Activated CD4-positive, alpha-beta memory T cell treated with anti-CD3 and anti-CD28 coated beads for 36 hours (primary cell): ENCODE data around the gene ITPR3. TPM values are rescaled to one million over a fixed set of nuclear protein-coding genes. Genes with fewer than 3 reads are reported as not detected.

Source experiments
- CTCF ChIA-PET: fragments of 350-600 bp; sonication (Branson Sonifier 250); formaldehyde crosslinking; loops from one replicate; lab custom pipeline; 2021; ENCODE audit warnings: antibody characterized with exemption, inconsistent platforms; lab: Charles Lee
- POLR2A ChIA-PET: fragments of 350-600 bp; sonication (Branson Sonifier 250); formaldehyde crosslinking; loops from one replicate; lab custom pipeline; 2021; ENCODE audit warnings: antibody characterized with exemption; lab: Charles Lee
- DNase-seq: peaks from one replicate; pipeline ENCODE4 v3.0.0-alpha.2; 2020
- H3K27ac Mint-ChIP-seq: one replicate; pipeline ENCODE4 v1.8.0; 2021; ENCODE audit warnings: mixed read lengths
- H3K27me3 Mint-ChIP-seq: one replicate; pipeline ENCODE4 v1.8.0; 2021; ENCODE audit warnings: mixed read lengths
- H3K36me3 Mint-ChIP-seq: one replicate; pipeline ENCODE4 v1.8.0; 2021; ENCODE audit warnings: mixed read lengths
- H3K4me1 Mint-ChIP-seq: one replicate; pipeline ENCODE4 v1.8.0; 2021; ENCODE audit warnings: low read depth, mixed read lengths
- H3K4me3 Mint-ChIP-seq: one replicate; pipeline ENCODE4 v1.8.0; 2021; ENCODE audit warnings: mild to moderate bottlenecking, mixed read lengths
- H3K9me3 Mint-ChIP-seq: one replicate; pipeline ENCODE4 v1.8.0; 2021; ENCODE audit warnings: mixed read lengths
- intact Hi-C: fragments of 100-400 bp; cut with micrococcal nuclease; formaldehyde crosslinking; loops from one replicate; pipeline ENCODE4 v1.15.1; 2023
- total RNA-seq, 2 experiments: library from RNA; stranded (reverse); gene quantifications; one replicate each; pipeline ENCODE4 v1.2.3, GENCODE V29; 2021

ITPR3 gene
- total RNA-seq, 2 experiments from 2014 or later, result 41.6 to 45.6 TPM

DNA sequence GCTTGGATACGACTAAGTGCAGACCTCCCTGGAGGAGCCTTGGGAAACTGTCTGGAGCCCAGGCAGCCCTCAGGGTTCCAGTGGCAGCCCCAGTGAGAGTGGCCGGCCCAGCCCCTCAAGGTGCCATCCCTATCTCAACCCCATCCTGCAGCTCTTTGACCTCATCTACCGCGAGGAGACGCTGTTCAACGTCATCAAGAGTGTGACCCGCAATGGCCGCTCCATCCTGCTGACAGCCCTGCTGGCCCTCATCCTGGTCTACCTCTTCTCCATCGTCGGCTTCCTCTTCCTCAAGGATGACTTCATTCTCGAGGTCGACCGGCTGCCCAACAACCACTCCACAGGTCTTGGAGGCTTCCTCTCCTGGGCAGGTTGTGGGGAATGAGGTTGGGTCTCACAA, 69.6 kb downstream of the ITPR3 start:
- CTCF ChIA-PET, result interaction anchor here (1.3 to 1.5 kb wide), 2 partner anchors 10 to 105 kb away, joined by 3 to 14 read pairs; no protein-coding TSS in a partner anchor
- intact Hi-C loops, result loop anchor here (5.0 to 10.0 kb wide), 2 partner anchors 58 to 276 kb away; partner anchors contain the start of genes CUTA and PHF1
- Mint-ChIP-seq H3K27me3 (no peaks in the 10 kb centered on the region), H3K4me3 (no peak overlapping the region), H3K36me3 (peaks cover 71% of the 10 kb centered on the region), H3K9me3 (no peaks in the 10 kb centered on the region), H3K27ac (no peak overlapping the region), H3K4me1 (peaks cover 49% of the 10 kb centered on the region)
- no peak for DNase-seq
- POLR2A ChIA-PET, result interaction anchor here (0.7 kb wide), 1 partner anchor 21 kb away, joined by 3 read pairs; the partner anchor contains the start of gene UQCC2

DNA sequence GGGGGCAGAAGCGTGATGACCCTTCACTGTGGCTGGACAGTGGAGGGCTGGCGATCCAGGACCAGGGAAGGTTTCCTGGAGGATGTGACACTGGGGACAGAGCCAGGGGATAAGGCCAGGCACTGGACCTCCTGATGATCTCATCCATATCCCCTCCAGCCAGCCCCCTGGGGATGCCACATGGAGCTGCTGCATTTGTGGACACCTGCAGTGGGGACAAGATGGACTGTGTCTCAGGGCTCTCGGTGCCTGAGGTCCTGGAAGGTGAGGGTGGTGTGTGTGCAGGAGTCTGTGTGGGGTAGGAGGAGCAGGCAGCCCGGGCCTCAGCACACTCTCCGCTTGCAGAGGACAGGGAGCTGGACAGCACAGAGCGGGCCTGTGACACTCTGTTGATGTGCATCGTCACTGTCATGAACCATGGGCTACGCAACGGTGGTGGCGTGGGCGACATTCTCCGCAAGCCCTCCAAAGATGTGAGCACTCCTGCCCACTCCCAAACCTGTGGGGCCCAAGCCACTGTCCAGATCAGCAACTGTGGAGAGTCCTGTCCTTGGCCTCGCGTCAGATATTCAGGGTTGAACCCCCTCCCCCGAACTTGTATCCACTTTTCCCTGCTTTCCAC, 70.4 kb downstream of the ITPR3 start:
- ChIA-PET CTCF (no interaction called here), POLR2A (no interaction called here)
- Mint-ChIP-seq H3K4me1 (peaks cover 57% of the 10 kb centered on the region), H3K27ac (peak overlapping the region; percentile 97), H3K9me3 (no peaks in the 10 kb centered on the region), H3K36me3 (peaks cover 72% of the 10 kb centered on the region), H3K27me3 (no peaks in the 10 kb centered on the region), H3K4me3 (no peak overlapping the region)
- intact Hi-C loops, result loop anchor here (5.0 to 10.0 kb wide), 2 partner anchors 59 to 277 kb away; partner anchors contain the start of genes CUTA and PHF1
- DNase-seq, result no peak

DNA sequence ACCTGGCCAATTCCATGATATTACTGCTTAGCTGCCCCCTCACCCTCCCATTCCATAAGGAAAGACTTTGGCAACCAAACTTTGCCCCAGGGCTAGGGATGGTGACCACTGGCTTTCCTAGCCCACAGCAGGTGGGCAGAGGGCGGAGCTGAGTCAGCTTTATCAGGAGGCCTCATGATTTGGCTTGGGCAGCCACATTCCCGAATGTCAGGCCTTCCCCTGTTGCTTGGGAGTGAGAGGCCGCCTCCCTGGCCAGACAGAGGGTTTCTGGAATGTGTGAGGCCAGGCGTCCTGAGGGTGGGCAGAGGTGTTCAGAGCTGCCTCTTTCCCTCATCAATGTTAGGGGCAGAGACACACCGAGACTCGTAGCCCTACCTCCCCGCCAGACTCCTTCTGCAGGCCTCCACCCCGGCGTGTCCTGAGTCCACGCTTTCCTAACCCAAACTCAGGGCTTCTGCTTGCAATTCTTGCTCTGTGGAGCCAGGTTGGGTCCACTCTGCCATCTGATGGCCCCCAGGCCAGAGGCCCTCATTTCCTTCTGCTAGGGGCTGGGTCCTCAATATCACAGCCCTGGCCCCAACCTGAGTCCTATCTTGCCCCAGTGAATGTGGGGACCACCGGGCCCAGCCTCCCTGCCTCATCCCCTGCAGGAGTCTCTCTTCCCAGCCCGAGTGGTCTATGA, 71.1 kb downstream of the ITPR3 start:
- intact Hi-C loops, result loop anchor here (5.0 to 10.0 kb wide), 2 partner anchors 60 to 277 kb away; partner anchors contain the start of genes CUTA and PHF1
- Mint-ChIP-seq H3K27ac (peak overlapping the region; percentile 97), H3K9me3 (no peaks in the 10 kb centered on the region), H3K36me3 (peaks cover 70% of the 10 kb centered on the region), H3K4me1 (peaks cover 64% of the 10 kb centered on the region), H3K4me3 (no peak overlapping the region), H3K27me3 (no peaks in the 10 kb centered on the region)
- CTCF ChIA-PET, result interaction anchor here (1.4 kb wide), 1 partner anchor 102 kb away, joined by 3 read pairs; no protein-coding TSS in a partner anchor
- DNase-seq, result no peak
- POLR2A ChIA-PET, result no interaction called here

DNA sequence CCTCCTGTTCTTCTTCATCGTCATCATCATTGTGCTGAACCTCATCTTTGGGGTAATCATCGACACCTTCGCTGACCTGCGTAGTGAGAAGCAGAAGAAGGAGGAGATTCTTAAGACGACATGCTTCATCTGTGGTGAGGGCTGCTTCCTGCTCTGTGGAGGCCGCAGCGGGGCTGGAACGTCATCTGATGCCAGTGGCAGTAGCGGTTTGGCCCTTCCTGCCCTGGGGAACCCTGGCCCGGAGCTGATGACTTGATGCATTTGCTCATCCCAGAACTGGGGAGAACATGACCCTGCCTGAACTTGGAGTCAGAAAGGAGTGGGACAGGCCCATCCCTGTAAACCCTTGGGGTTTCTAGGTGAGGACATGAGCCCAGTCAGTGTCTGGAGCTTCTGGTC, 71.6 kb downstream of the ITPR3 start:
- Mint-ChIP-seq H3K36me3 (peaks cover 75% of the 10 kb centered on the region), H3K27me3 (no peaks in the 10 kb centered on the region), H3K4me1 (peaks cover 69% of the 10 kb centered on the region), H3K27ac (peak overlapping the region; percentile 97), H3K9me3 (no peaks in the 10 kb centered on the region), H3K4me3 (peak overlapping the region; percentile 26)
- peak; percentile 88 for DNase-seq
- intact Hi-C loops, result loop anchor here (5.0 to 10.0 kb wide), 2 partner anchors 60 to 278 kb away; partner anchors contain the start of genes CUTA and PHF1
- ChIA-PET CTCF (interaction anchor here (0.9 to 1.4 kb wide), 2 partner anchors 85 to 103 kb away, joined by 3 to 5 read pairs; no protein-coding TSS in a partner anchor), POLR2A (no interaction called here)

DNA sequence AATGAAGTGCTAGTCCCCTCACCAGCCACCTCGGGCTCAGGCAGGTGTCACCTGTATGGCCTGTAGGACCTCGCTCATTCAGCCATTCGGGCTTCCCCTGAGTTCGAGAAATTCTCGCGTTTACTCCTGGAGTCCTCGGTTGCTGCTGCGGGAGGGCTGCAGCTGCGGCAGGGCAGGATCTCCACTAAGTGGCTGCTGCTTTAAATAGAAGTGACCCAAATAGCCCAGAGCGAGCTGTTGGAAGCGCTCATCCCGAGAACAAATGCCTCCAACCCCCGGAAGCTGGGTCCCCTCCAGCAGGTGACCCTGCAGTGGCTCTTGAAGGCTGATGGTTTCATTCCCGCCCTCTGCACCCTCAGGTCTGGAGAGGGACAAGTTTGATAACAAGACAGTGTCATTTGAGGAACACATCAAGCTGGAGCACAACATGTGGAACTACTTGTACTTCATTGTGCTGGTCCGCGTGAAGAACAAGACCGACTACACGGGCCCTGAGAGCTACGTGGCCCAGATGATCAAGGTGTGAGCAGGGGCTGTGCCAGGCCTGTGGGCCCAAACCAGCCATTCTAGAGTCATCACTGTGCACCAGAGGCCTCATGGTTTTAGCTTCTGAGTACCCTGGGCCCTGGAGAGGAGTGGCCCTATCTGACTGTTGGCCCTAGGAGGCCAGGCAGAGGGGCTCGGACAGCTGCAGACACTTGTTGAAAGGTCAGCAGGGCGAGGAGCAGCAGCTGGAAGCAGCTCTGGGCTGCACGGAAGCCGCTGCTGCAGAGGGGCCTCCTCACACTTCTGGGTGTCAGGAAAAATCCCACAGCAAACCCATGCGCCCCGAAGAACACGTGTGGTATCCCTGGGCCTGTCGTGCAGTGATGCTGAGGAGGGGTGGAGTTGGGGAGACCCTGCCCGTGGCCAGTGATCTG, 72.3 kb downstream of the ITPR3 start:
- intact Hi-C loops, result loop anchor here (2.0 to 10.0 kb wide), 3 partner anchors 61 to 279 kb away; partner anchors contain the start of genes CUTA, ITPR3 and PHF1
- H3K36me3 Mint-ChIP-seq, result peaks cover 70% of the 10 kb centered on the region
- ChIA-PET POLR2A (interaction anchor here (0.7 to 2.2 kb wide), 4 partner anchors 9 to 64 kb away, joined by 3 to 16 read pairs (median 3); partner anchors contain the start of gene UQCC2), CTCF (interaction anchor here (0.9 to 2.1 kb wide), 7 partner anchors 12 to 103 kb away, joined by 3 to 15 read pairs (median 5); partner anchors contain the start of gene UQCC2)
- H3K27me3 Mint-ChIP-seq, result no peaks in the 10 kb centered on the region
- no peak overlapping the region for H3K4me3 Mint-ChIP-seq
- no peaks in the 10 kb centered on the region for H3K9me3 Mint-ChIP-seq
- no peak for DNase-seq
- peak overlapping the region; percentile 97 for H3K27ac Mint-ChIP-seq
- peaks cover 71% of the 10 kb centered on the region for H3K4me1 Mint-ChIP-seq

DNA sequence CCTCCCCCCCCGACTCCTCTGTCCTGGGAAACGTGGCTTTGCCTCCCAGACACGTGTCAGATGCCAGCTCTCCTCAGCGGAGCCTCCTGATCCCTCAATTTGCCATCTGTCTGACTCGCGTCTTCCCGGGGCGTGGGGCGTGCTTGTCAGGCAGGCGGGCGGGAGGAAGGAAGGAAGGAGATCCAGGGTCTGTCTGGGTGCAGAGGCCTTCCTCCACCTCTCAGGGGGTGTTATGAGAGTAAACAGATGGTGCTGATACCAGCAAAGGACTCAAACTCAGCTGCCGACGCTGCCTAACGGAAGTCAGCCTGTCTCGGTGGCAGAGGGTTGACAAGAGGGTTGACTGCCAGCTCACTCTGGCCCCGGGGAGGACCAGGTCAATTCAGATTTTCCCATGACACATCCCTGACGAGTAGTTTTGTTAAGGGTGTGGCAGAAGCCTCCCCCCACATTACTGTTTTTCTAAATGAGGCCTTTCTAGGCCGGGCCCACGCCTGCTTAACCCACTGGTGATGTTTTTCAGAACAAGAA, 73.3 kb downstream of the ITPR3 start:
- H3K36me3 Mint-ChIP-seq, result peaks cover 64% of the 10 kb centered on the region
- H3K4me3 Mint-ChIP-seq, result peak overlapping the region; percentile 32
- intact Hi-C loops, result loop anchor here (2.0 to 10.0 kb wide), 3 partner anchors 62 to 280 kb away; partner anchors contain the start of genes CUTA, ITPR3 and PHF1
- ChIA-PET POLR2A (interaction anchor here (0.6 to 2.2 kb wide), 4 partner anchors 10 to 72 kb away, joined by 3 to 16 read pairs (median 3); partner anchors contain the start of gene UQCC2), CTCF (interaction anchor here (0.7 to 2.1 kb wide), 8 partner anchors 11 to 114 kb away, joined by 3 to 15 read pairs (median 4); partner anchors contain the start of genes BAK1 and UQCC2)
- H3K27ac Mint-ChIP-seq, result peak overlapping the region; percentile 97
- H3K9me3 Mint-ChIP-seq, result no peaks in the 10 kb centered on the region
- H3K27me3 Mint-ChIP-seq, result no peaks in the 10 kb centered on the region
- peak; percentile 88 for DNase-seq
- peaks cover 74% of the 10 kb centered on the region for H3K4me1 Mint-ChIP-seq

DNA sequence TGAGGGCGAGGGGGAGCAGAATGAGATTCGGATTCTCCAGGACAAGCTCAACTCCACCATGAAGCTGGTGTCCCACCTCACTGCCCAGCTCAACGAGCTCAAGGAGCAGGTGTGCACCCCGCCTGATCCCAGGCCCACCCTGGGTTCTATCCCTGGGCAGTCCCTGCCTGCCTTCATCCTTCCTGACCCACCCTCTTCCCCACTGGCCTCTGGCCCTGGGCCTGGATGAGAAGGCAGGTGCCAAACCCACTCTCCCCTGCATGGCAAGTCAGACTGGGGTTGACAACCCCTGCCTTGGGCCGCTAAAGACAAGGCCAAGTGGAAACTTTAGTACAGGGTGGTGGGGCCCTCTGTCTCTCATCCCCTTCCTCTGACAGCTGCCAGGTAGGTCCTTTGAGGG, 73.9 kb downstream of the ITPR3 start:
- Mint-ChIP-seq H3K27ac (peak overlapping the region; percentile 97), H3K27me3 (no peaks in the 10 kb centered on the region), H3K4me3 (peak overlapping the region; percentile 32), H3K36me3 (peaks cover 62% of the 10 kb centered on the region), H3K9me3 (no peaks in the 10 kb centered on the region), H3K4me1 (peaks cover 79% of the 10 kb centered on the region)
- intact Hi-C loops, result loop anchor here (2.0 to 10.0 kb wide), 3 partner anchors 63 to 280 kb away; partner anchors contain the start of genes CUTA, ITPR3 and PHF1
- no peak for DNase-seq
- ChIA-PET POLR2A (interaction anchor here (0.6 to 2.2 kb wide), 2 partner anchors 16 to 73 kb away, joined by 3 to 16 read pairs; partner anchors contain the start of gene UQCC2), CTCF (interaction anchor here (0.7 to 2.1 kb wide), 7 partner anchors 11 to 115 kb away, joined by 3 to 15 read pairs (median 4); partner anchors contain the start of genes BAK1 and UQCC2)

DNA sequence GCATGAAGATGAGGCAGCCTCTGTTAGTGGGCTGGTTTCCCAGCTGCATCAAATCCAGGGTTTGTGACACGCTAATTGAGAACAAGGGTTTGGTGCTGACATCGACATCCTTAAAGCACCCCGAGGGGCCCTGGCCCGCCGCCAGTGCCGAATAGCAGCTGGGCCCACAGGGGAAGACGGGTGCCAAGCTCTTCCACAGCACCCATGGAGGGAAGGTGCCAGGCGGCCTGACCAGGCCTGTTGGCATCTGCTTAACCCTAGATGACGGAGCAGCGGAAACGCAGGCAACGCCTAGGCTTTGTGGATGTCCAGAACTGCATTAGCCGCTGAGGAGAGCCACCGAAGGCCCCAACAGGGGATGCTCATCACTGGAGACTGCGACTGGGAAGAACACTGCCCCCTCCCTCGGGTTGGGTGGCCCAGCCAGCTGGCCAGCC, 74.3 kb downstream of the ITPR3 start:
- no peak for DNase-seq
- POLR2A ChIA-PET, result interaction anchor here (2.2 to 2.8 kb wide), 2 partner anchors 16 to 74 kb away, joined by 10 to 16 read pairs; partner anchors contain the start of genes ITPR3 and UQCC2
- Mint-ChIP-seq H3K27ac (peak overlapping the region; percentile 97), H3K36me3 (peaks cover 65% of the 10 kb centered on the region), H3K9me3 (no peaks in the 10 kb centered on the region), H3K4me3 (no peak overlapping the region), H3K4me1 (peaks cover 84% of the 10 kb centered on the region), H3K27me3 (no peaks in the 10 kb centered on the region)
- intact Hi-C loops, result loop anchor here (2.0 to 10.0 kb wide), 2 partner anchors 75 to 281 kb away; partner anchors contain the start of genes CUTA, ITPR3 and PHF1
- CTCF ChIA-PET, result interaction anchor here (0.6 to 2.1 kb wide), 6 partner anchors 10 to 115 kb away, joined by 3 to 15 read pairs (median 4); partner anchors contain the start of genes BAK1 and UQCC2

DNA sequence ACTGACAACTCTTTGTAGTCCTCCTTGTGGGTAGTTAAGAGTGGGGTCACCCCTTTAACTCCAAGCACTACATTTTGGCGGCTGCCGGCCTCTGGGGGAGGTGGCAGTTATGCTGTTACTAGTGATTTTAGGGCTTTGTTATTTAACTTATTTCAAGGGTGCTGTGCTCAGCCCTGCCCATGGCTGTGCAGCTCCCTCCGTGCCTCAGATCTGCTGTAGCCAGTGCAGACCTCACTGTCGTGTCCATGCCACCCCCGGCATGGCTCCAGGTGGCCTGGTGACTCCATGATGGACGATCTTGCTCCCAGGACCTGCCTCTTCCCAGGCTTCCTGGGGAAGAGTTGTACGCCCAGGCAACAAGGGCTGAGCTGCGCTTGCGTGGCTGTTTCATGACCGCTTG, 75.0 kb downstream of the ITPR3 start:
- Mint-ChIP-seq H3K27me3 (no peaks in the 10 kb centered on the region), H3K4me3 (no peak overlapping the region), H3K27ac (peak overlapping the region; percentile 93), H3K36me3 (peaks cover 60% of the 10 kb centered on the region), H3K4me1 (peaks cover 82% of the 10 kb centered on the region), H3K9me3 (no peaks in the 10 kb centered on the region)
- DNase-seq, result no peak
- ChIA-PET CTCF (interaction anchor here (0.6 to 1.6 kb wide), 2 partner anchors 15 to 111 kb away, joined by 3 to 6 read pairs; partner anchors contain the start of gene UQCC2), POLR2A (interaction anchor here (2.8 kb wide), 1 partner anchor 75 kb away, joined by 10 read pairs; the partner anchor contains the start of gene ITPR3)
- intact Hi-C loops, result loop anchor here (10.0 kb wide), 1 partner anchor 281 kb away; the partner anchor contains the start of genes CUTA and PHF1
